GM19438 (cell line): ENCODE results near the gene RYK.
"Not testable (repeated sequence)": the region's sequence is repeated elsewhere in the genome, so short reads cannot be mapped to it uniquely, and the experiment has no call there.

Experiments used
- ATAC-seq: cut with Tn5 transposase; IDR thresholded peaks from one replicate; pipeline ENCODE4 v1.9.1; 2021; ENCODE audit warnings: low read depth; ENCODE audit not compliant: unreplicated experiment

Gene RYK

DNA sequence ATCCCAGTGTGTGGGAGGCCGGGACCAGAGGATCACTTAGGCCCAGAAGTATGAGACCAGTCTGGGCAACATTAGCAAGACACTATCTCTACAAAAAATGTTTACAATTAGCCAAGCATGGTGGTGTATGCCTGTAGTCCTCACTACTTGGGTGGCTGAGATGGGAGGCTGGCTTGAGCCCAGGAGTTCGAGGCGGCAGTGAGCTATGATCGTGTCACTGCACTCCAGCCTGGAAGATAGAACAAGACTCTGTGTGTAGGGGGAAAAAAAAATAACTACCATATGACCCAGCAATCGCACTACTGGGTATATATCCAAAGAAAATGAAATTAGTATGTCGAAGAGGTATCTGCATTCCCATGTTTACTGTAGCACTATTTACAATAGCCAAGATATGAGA lies 22.6 kb downstream of the RYK start:
- no peak for ATAC-seq

DNA sequence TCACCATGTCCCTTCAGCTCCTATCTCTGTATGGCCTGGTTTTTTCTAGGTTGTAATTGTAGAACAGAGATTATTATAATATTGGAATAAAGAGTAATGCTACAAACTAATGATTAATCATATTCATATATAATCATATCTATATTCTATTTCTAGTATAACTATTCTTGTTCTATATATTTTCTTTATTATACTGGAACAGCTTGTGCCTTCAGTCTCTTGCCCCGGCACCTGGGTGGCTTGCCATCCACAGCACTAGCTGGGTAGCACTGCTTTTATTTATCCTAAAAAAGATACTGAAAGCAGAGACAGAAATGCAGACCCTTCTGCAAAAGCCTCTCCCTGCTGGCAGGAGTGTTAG lies 25.9 kb downstream of the RYK start:
- not testable (repeated sequence) for ATAC-seq

DNA sequence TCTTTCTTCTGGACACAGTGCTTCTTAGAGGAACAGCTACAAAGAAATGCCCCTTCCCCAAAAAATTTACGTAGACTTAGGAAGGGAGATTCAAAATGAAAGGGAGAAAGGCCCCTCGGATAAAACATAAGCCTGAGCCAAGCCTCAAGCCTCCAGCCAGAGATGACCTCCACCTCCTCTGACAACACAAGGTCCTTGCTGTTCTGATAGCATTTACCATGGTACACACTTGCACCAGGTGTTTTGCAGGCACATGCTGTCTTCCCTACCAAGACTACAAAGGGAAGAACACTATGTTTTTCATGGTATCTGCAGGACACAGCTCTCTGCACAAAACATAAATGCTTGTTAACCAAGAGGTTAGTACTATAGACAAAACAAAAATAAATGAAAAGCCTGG lies 27.8 kb downstream of the RYK start:
- no peak for ATAC-seq

DNA sequence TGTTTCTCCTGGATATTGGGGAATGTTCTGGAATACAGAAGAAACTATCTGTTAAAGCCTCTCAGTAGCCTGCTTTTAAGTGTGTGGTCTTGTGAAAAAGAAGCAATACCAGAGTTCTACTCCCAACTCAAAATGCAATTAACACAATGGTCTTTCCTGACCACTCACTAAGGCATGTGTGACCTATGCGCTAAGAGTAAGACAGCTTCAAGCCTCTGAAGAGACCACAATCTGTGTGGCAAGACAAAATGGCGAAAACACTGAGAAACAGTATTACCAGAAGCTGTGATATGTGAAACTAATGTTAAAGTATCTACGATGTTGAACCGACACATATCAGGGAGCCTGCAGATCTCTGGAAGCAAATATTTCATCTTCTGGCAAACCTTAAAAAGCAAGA lies 33.8 kb downstream of the RYK start:
- ATAC-seq: no peak

DNA sequence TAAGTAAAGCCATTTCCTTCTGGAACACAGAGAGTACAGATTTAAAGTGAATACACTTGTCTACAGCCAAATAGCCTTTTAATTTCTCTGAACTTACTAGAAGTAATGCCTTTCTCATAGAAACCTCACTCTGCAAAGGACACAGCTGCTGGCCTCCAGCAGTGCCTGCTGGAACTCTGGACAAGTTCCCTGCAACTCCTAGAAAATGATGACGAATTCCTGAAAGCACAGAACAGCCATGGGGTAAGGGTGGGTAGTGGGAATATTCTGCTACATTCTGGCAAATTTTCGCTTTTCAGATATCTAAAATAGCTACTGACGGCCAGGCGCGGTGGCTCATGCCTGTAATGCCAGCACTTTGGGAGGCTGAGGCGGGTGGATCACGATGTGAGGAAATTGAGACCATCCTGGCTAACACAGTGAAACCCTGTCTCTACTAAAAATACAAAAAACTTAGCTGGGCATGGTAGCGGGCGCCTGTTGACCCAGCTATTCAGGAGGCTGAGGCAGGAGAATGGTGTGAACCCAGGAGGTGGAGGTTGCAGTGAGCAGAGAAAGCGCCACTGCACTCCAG lies 34.4 kb downstream of the RYK start:
- no peak for ATAC-seq

DNA sequence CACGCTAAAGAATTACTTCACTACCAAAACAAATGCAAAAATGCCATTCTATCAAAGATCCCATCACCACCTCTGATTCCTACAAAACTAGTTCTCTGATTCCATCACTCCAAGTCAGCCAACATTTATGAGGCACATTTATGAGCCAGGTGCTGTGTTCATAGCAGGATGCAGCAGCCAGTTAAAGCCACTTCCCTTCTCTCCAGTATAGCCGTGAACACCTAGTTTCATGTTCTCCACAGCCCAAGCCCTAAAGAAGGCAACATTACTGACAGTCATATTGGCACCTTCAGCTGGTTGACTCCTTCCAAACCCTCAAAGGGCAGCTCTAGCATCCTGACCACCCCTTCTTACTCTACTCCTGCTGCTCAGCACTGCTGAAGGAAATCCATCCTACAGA lies 36.4 kb downstream of the RYK start:
- ATAC-seq: no peak

DNA sequence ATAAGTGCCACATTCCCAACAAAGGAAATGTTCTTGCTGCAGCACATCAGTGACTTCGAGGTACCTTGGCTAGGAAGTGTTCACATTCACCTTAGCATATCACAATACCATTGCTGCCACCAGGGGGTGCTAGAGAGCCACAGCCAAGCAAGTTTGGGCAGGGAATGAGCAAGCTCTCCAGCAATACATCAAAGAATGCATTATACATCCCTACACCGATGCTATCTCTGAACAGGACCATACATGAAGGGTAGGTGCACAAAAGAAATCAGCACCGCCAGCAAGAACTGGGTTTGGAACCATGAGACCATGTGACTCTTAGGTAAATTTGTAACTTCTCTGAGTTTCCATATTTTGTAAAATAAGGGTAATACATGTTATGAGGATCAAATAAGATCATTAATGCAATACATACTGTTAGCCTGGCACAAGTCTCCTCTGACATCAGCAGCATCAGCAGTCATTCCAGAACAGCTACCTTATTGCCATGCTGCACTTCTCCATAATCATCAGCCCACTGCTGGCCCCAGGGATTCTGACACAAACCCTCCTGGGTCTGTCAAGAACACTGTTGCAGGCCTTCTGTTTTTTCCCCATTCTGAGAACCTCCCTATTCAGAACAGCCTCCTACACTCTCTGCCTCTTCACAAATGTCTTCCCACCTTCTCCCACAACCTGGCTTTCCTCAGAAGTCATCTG lies 37.5 kb downstream of the RYK start:
- peak; percentile 53 for ATAC-seq

DNA sequence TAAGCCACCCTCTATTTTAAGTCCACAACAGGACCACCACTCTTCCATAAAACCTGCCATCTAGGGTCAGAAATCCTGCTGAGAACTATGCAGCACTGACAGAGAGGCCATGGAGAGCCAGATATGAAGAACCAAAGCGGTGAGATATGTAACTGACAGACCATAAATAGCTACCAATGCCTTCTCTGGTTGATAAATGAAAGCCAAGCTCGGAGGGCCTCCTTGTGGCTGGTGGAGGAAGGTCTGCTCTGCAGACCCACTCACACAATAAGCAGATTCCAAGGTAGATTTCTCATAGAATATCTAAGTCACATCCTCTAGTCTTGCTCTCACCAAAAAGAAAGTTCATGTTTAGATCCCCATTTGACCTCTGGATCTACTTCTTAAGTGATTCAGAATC lies 38.9 kb downstream of the RYK start:
- peak; percentile 58 for ATAC-seq

DNA sequence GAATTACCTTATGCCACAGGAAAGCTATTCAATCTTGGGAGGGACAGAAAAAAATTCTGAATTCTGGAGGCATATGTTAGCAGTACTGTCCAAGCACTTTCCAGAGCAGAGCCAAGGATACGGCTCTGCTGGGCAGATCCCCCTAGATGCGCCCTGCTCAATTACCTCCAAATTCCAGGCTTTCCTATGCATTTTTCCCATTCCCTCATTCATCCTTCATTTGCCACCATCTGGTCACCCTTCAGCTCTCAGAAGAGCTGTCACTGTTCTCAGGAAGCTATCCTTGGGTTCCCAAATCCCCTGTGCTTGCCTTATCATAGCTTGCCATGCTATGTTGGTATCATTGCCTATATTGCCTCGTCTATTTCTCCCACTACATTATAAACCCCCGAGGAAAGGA lies 45.2 kb downstream of the RYK start:
- no peak for ATAC-seq

DNA sequence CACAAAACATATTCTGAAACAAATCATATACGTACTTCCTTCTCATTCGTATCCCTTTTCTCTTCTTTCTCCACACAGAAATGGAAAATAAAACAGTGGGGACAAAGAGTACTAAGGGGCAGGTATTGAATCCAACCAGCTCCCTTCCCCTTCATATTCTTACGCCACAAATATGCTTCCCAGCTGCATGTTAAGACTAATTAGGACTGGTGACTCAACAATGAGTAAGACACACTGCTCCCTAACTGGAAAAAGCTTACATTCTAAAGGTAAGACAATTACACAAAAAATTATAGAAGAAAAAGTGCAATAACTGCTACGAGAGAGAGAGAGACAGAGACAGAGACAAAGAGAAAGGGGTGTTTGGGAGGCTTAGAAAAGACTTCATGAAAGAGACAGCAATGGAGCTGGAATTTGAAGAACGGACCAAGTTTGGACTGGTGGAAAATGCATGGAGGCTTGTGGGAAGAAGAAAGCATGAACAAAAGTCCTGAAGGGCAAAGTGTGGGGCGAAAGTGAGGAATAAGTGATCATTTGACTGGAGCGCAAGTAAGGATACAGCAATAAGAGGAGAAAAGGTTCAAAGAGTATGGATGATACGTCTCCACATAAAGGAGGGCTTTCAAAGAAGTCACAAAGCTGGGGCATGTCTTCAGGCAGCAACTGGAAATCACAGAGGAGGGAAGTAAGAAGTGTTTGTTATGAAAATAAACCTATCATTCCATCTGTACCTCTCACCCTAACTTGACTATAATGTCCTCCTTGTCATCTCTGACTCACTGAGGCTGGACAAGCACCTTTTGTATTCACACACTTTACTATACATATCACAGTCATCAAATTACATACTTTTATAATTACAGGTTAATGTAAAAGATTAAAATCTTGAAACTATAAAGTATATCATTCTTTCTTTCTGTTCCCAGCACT lies 49.2 kb downstream of the RYK start:
- ATAC-seq: no peak

DNA sequence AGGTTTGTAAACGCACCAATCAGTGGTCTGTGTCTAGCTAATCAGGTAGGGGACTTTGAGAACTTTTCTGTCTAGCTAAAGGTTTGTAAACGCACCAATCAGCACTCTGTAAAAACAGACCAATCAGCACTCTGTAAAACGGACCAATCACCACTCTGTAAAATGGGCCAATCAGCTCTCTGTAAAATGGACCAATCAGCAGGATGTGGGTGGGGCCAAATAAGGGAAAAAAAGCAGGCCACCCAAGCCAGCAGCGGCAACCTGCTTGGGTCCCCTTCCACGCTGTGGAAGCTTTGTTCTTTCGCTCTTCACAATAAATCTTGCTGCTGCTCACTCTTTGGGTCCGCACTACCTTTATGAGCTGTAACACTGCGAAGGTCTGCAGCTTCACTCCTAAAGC lies 50.8 kb downstream of the RYK start:
- not testable (repeated sequence) for ATAC-seq

DNA sequence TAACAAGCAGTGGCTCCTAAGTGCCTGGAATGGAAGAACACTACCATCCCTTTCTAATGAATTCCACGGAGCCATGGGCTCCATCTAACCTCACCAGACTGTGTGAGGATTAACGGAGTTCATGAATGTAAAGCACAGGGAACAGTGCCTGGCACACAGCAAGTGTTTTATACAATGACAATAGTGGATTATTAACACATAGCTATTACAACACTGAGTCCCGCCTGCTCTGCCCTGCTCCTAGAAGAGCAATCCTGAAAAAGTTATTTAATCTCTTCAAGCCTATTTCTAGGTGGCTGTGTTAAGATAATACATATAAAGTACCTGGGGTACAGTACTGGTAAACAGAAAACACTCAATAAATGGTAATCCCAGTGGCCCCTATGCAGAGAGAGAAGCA lies 51.4 kb downstream of the RYK start:
- ATAC-seq: no peak

DNA sequence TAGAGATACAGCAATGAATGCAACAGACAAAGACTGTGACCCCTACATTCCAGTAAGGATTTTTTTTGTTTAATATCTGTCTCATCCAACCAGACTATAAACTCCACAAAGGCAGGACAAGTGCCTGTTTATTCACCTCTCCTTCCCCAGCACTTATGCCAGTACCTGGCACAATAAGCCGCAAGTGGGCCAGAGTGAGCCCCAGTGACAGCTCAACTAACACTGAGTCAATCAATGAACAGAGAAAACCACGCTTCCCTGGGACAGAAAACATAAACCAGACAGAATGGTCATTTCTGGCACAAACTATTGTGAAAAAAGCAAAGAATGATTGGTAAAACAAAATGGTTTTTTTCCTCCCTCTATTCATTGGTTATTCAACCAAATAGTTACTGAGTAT lies 52.2 kb downstream of the RYK start:
- ATAC-seq: no peak

DNA sequence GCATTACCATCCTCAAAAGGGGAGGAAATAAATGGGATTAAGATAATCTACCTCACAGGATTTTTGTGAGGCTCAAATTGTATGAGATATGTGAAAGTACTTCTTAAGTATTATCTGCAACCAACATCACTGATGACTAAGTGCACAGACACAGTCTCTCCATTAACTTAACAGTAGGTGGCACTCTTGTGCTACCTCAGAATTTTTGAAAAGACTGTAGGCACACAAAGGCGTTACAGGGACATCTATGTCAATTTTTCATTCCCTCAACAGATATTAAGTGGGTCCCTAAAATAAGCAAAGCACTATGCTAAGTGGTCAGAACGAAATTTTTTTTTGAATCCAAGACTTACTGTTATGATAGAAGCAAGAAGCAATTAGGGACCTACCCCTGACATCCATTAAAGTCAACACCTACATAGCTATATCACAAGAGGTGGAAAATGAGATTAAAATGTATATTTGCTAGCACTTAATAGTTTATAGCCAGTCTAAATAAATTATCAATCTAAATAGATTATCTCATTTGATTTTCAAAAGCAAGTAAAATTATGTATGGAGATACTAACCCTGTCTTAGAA lies 52.9 kb downstream of the RYK start:
- peak; percentile 70 for ATAC-seq

DNA sequence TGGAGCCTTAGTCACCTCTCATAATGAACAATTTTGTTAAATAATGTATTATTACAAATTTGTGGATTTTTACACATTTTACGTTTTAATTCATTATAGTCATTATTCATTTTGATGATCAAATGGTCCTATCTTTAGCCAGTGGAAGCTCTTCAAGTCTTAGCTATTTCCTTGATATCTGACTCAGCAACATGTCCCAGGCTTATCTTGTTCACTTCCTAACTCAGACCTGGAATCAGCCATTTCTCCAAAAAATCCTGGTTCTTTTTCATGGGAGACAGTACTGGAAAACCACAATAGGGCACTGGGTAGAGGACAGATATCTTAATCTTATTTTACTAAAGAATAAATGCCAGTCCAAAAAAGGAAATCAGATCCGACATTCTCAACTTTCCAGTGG lies 56.4 kb downstream of the RYK start:
- no peak for ATAC-seq

DNA sequence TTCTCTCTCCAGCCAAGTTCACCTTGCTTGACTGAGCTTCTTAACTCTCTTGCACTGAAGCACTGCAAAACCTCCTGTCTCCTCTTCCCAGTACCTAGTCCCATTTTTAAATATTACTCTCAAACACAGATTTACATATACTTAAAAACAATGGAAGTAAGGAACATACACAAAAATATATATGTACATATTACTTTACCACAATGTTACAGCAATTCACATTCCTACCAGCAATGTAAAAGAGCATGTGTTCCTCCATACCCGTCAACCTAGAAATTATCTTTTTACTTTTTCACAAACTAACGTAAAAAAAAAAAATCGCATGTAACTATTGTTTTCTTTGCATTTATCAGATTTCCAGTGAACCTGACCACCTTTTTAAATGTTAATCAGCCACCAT lies 60.4 kb downstream of the RYK start:
- ATAC-seq: no peak

DNA sequence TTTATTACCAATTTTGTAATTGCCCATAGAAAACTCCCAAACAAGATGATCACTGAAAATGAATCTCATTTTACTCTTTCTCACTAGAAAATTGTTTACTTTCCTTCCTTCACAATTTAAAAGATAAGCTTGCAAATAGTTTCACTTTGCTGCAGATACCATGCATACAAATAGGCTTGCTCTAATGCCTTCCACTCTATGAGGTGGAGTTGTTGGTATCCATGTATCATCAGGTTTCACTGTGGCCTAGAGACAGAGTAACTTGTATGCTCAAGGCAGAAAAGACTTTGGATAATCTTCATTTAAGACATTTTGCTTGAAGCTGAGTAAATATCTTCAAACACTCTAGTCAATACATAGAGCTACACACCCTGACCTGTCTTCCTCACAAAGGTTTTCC lies 60.8 kb downstream of the RYK start:
- ATAC-seq: no peak

DNA sequence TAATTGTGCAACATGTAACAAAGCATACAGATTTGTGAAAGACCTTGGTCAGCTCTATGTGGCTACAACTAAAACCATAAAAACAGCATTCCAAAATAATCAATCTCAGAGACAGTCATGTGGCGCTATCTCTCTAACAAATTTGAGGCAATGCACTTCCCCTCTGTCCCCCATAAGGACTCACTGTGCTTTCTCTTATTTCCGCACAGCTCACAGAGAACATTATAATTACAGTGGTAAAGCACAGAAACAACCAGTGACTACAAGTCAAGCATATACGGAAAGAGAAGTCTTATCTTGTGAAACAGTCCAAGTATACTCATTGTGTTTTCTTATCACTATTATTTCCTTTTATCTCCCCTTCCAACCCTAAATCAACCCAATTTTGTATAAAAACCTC lies 64.3 kb downstream of the RYK start:
- ATAC-seq: no peak

DNA sequence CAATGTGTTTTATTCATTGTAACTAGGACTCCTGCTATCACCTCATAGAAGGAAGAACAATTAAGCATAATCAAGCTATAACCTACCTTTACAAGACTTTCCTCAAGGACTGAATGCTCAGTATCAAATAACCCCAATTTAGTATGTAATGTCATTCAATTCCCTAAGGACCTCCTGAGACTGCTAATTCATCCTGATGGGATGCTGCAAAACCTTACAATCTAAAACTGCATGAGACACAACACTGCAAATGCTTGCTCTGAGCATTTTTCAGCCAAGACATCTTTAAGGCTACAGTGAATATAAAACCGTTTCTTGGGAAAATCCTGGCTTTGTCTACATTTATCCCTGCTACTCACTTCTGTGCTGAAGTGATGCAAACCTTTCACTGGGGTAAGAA lies 69.9 kb downstream of the RYK start:
- ATAC-seq: no peak

DNA sequence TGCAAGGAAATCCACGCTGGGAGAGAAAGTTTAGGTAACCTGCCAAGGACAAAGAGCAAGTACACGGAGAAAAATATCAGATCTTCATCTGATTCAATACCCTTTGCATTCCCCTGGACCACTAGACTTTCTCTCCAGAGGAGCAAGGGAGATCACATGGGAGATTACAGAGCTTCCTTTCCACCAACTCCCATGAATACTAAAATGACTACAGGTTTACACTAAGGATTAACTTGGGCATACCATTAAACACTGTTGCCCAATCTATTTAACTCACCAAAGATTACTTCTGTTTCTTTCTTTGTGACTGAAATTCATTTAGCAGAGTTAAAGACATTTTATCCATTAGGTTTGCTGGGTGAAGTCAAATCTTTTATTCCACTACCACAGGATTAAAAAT lies 71.2 kb downstream of the RYK start:
- no peak for ATAC-seq

DNA sequence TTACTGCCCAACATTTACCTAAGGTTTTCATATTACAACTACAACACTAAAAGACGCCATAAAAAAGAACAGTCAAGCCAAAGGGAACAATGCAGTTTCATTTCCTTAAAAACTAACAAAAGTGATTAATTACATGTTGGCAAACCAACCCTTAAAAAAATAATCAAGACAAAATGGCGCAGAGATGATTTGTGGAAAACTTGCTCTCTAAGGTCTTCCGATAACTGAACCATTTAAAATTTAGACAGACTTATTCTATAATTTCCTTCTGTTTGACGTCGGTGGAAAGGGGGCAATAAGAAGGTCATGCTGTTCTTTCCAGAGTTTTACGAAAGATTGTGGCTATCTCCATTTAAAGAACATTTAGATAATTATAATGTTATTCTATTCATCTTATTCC lies 87.6 kb downstream of the RYK start:
- no peak for ATAC-seq
